HL-60 (cell line): ENCODE measurements around the gene OR52N5.

Source experiments
- DNase-seq, 2 experiments: peaks; one replicate each; pipeline ENCODE4 v3.0.0-alpha.2; 2010 to 2020; ENCODE audit warnings: low read depth in 1 of 2, low spot score in 1 of 2
- H3K27ac ChIP-seq: fragments of 250-450 bp; sonication (Bioruptor Pico); replicated peaks from 2 replicates; pipeline ENCODE4 v1.5.1; 2020; ENCODE audit warnings: mild to moderate bottlenecking, moderate library complexity
- H3K27me3 ChIP-seq: fragments of 250-450 bp; sonication (Bioruptor Pico); 2 replicates; pipeline ENCODE4 v1.5.1; 2021; ENCODE audit warnings: mild to moderate bottlenecking, moderate library complexity; ENCODE audit not compliant: insufficient read depth, poor library complexity, severe bottlenecking
- H3K4me3 ChIP-seq: replicated peaks from 2 replicates; pipeline ENCODE4 v1.5.1; 2011; ENCODE audit warnings: mild to moderate bottlenecking, control low read depth, low read length; ENCODE audit not compliant: insufficient read depth
- CTCF ChIP-seq: IDR thresholded peaks from one replicate; pipeline ENCODE4 v1.5.1; 2011; ENCODE audit warnings: low read length, control low read depth, inconsistent platforms; ENCODE audit not compliant: insufficient read depth
- GABPA ChIP-seq: IDR thresholded peaks from 2 replicates; pipeline ENCODE4 v1.6.1; 2012; ENCODE audit warnings: low read depth
- POLR2AphosphoS5 ChIP-seq: IDR thresholded peaks from 2 replicates; pipeline ENCODE4 v1.6.1; 2012; ENCODE audit warnings: low read depth
- REST ChIP-seq: IDR thresholded peaks from 2 replicates; pipeline ENCODE4 v1.6.1; 2012; ENCODE audit warnings: low read depth; ENCODE audit not compliant: insufficient replicate concordance
- SPI1 ChIP-seq: IDR thresholded peaks from 2 replicates; pipeline ENCODE4 v1.6.1; 2012; ENCODE audit warnings: low read depth, mild to moderate bottlenecking, borderline replicate concordance
- long read RNA-seq: library from polyadenylated mRNA; unstranded; transcript quantifications from one replicate; pipeline ENCODE4 v2.0.0, GENCODE V29; 2020

Gene OR52N5
- long read RNA-seq, result 0 reads

GRCh38 chr11:5783255-5783654, at the start of gene OR52N5:
Gene OR52N5 (minus strand): TSS chr11:5783355. CDS start chr11:5778634, 4,721 bp downstream.
- no peak for TF ChIP-seq REST
- TF ChIP-seq SPI1, result no peak
- no peak for TF ChIP-seq POLR2AphosphoS5
- no peak for TF ChIP-seq CTCF
- Histone ChIP-seq H3K27ac (no peak within 1 kb of the TSS), H3K27me3 (no peaks in the 10 kb centered on the region), H3K4me3 (no peak within 1 kb of the TSS)
- no peak for DNase-seq

GRCh38 chr11:5831196-5831829, 48.2 kb upstream of the OR52N5 start:
- no peak for TF ChIP-seq GABPA
- DNase-seq, result no peak
- Histone ChIP-seq H3K27ac (no peak overlapping the region), H3K4me3 (no peak overlapping the region), H3K27me3 (no peaks in the 10 kb centered on the region)

- H3K27ac ChIP-seq, result no peak overlapping the region
- TF ChIP-seq CTCF, result no peak
- no peak for TF ChIP-seq GABPA
- no peak for TF ChIP-seq SPI1
- no peak for TF ChIP-seq REST
- no peak for TF ChIP-seq POLR2AphosphoS5
- H3K4me3 ChIP-seq, result no peak overlapping the region
- H3K27me3 ChIP-seq, result no peaks in the 10 kb centered on the region
- no peak for DNase-seq
Observed at GRCh38 chr11:5818245-5818886, 35.2 kb upstream of the OR52N5 start.

- Histone ChIP-seq H3K27ac (peak overlapping the region; percentile 30), H3K27me3 (no peaks in the 10 kb centered on the region), H3K4me3 (no peak overlapping the region)
- DNase-seq, result peak; percentile 24 to 73
- TF ChIP-seq REST (no peak), POLR2AphosphoS5 (no peak), SPI1 (peak; percentile 59; the same call in 1 of the 2 replicates)
Observed at GRCh38 chr11:5815534-5815933, 32.4 kb upstream of the OR52N5 start.
